Natural killer cell treated with Interleukin-12 subunit alpha and Interleukin-12 subunit beta and Interleukin-15 and Interleukin-18, amount 100 ng/mL, for 72 hours (primary cell): ENCODE measurements around the gene LRG1. TPM values are rescaled to one million over a fixed set of nuclear protein-coding genes. Genes with fewer than 3 reads are reported as not detected.

Source experiments
- total RNA-seq, 2 donors: library from RNA; stranded (reverse); gene quantifications; one replicate each; pipeline ENCODE4 v1.2.3, GENCODE V29; 2022

The LRG1 gene
- total RNA-seq, 2 donors from 2014 or later: 0.36 TPM; not detected in 1

Other genes starting within 250 kb of the LRG1 start
- 1 to 10 TPM; 4.6 to 5.1 TPM for gene TMIGD2, start 237.6 kb downstream of the LRG1 start, total RNA-seq
- gene FSD1, start 235.4 kb downstream of the LRG1 start, total RNA-seq: 10 to 100 TPM; 16.0 to 24.7 TPM
- gene STAP2, start 201.2 kb downstream of the LRG1 start, total RNA-seq: 10 to 100 TPM in 1 of 2 donors, 1 to 10 TPM in 1; 7.3 to 12.8 TPM
- 10 to 100 TPM; 28.3 to 73.5 TPM for gene MPND, start 196.5 kb downstream of the LRG1 start, total RNA-seq
- 10 to 100 TPM; 47.0 to 50.8 TPM for gene SH3GL1, start 139.5 kb downstream of the LRG1 start, total RNA-seq
- gene CHAF1A, start 137.4 kb downstream of the LRG1 start, total RNA-seq: 100 to 1,000 TPM in 1 of 2 donors, 10 to 100 TPM in 1; 54.6 to 125 TPM
- gene UBXN6, start 82.2 kb downstream of the LRG1 start, total RNA-seq: 10 to 100 TPM; 56.9 to 63.9 TPM
- 10 to 100 TPM; 43.3 to 47.6 TPM for gene HDGFL2, start 67.7 kb downstream of the LRG1 start, total RNA-seq
- gene PLIN4, start 21.6 kb downstream of the LRG1 start, total RNA-seq: not detected
- not detected for gene PLIN5, start 4.8 kb downstream of the LRG1 start, total RNA-seq
- gene SEMA6B, start 19.6 kb upstream of the LRG1 start, total RNA-seq: under 1 TPM in 1 of 2 donors, not detected in 1; 0.14 TPM
- gene TNFAIP8L1, start 99.5 kb upstream of the LRG1 start, total RNA-seq: 10 to 100 TPM in 1 of 2 donors, 1 to 10 TPM in 1; 8.3 to 10.3 TPM
- gene MYDGF, start 130.3 kb upstream of the LRG1 start, total RNA-seq: 100 to 1,000 TPM; 107 to 195 TPM
- 100 to 1,000 TPM; 125 to 175 TPM for gene DPP9, start 183.8 kb upstream of the LRG1 start, total RNA-seq